GM23248 (cell line): ENCODE measurements around the gene RAC2. TPM values are rescaled to one million over a fixed set of nuclear protein-coding genes. Genes with fewer than 3 reads are reported as not detected.

ENCODE experiments used
- DNase-seq: peaks from one replicate; pipeline ENCODE4 v3.0.0-alpha.2; 2015
- H2AFZ ChIP-seq: fragments of 200-600 bp; sonication (generic); 2 replicates; pipeline ENCODE4 v1.6.1; 2016; ENCODE audit warnings: antibody characterized with exemption
- H3F3A ChIP-seq: fragments of 200-600 bp; sonication (generic); 2 replicates; pipeline ENCODE4 v1.6.1; 2016; ENCODE audit warnings: mild to moderate bottlenecking, antibody characterized with exemption, mixed run types; ENCODE audit not compliant: insufficient read depth
- H3K27ac ChIP-seq: fragments of 200-600 bp; sonication (generic); 2 replicates; pipeline ENCODE4 v1.5.1; 2016; ENCODE audit warnings: mild to moderate bottlenecking
- H3K27me3 ChIP-seq: fragments of 200-600 bp; sonication (generic); replicated peaks from 2 replicates; pipeline ENCODE4 v1.6.1; 2016; ENCODE audit warnings: mild to moderate bottlenecking; ENCODE audit not compliant: insufficient read depth
- H3K36me3 ChIP-seq: fragments of 200-600 bp; sonication (generic); 2 replicates; pipeline ENCODE4 v1.6.1; 2016; ENCODE audit warnings: low read depth, mild to moderate bottlenecking
- H3K4me1 ChIP-seq: fragments of 200-600 bp; sonication (generic); 2 replicates; pipeline ENCODE4 v1.6.1; 2016; ENCODE audit warnings: mild to moderate bottlenecking; ENCODE audit not compliant: insufficient read depth
- H3K4me2 ChIP-seq: fragments of 200-600 bp; sonication (generic); one replicate; pipeline ENCODE4 v1.6.1; 2016; ENCODE audit warnings: mild to moderate bottlenecking; ENCODE audit not compliant: unreplicated experiment
- H3K4me3 ChIP-seq: fragments of 200-600 bp; sonication (generic); 2 replicates; pipeline ENCODE4 v1.5.1; 2016; ENCODE audit warnings: mild to moderate bottlenecking
- H3K79me2 ChIP-seq: fragments of 200-600 bp; sonication (generic); 2 replicates; pipeline ENCODE4 v1.6.1; 2016; ENCODE audit warnings: mild to moderate bottlenecking; ENCODE audit not compliant: insufficient read depth
- H3K9ac ChIP-seq: fragments of 200-600 bp; sonication (generic); 2 replicates; pipeline ENCODE4 v1.6.1; 2016; ENCODE audit warnings: mild to moderate bottlenecking
- H3K9me2 ChIP-seq: fragments of 200-600 bp; sonication (generic); 2 replicates; pipeline ENCODE4 v1.6.1; 2016; ENCODE audit warnings: mixed run types, mild to moderate bottlenecking, moderate library complexity; ENCODE audit not compliant: insufficient read depth
- H3K9me3 ChIP-seq: fragments of 200-600 bp; sonication (generic); one replicate; pipeline ENCODE4 v1.6.1; 2017; ENCODE audit warnings: low read depth
- H4K20me1 ChIP-seq: fragments of 200-600 bp; sonication (generic); 2 replicates; pipeline ENCODE4 v1.6.0; 2016; ENCODE audit not compliant: insufficient read depth
- EZH2 ChIP-seq: fragments of 200-600 bp; sonication (generic); IDR thresholded peaks from 2 replicates; pipeline ENCODE4 v1.6.1; 2018; ENCODE audit warnings: antibody characterized with exemption, mild to moderate bottlenecking; ENCODE audit not compliant: insufficient read depth, poor library complexity, severe bottlenecking
- EZH2phosphoT487 ChIP-seq: fragments of 200-600 bp; sonication (generic); IDR thresholded peaks from 2 replicates; pipeline ENCODE4 v1.6.1; 2018; ENCODE audit warnings: antibody characterized with exemption, moderate library complexity, mild to moderate bottlenecking, low read depth; ENCODE audit not compliant: insufficient read depth
- WGBS, 2 experiments: methylation state at CpG; one replicate each; pipeline ENCODE4 v1.1.6; 2015 to 2017; ENCODE audit warnings: low lambda C conversion rate in 2 of 2, low coverage in 1 of 2; ENCODE audit errors: missing lambda C conversion rate in 2 of 2; 5-methylcytosine and 5-hydroxymethylcytosine counted together
- in situ Hi-C: fragments of 300-500 bp; cut with MboI; formaldehyde crosslinking; loops from 2 replicates; pipeline ENCODE4 v1.15.0; 2020
- polyA plus RNA-seq: library from polyadenylated mRNA; unstranded; fragments of >200 nt; fragmentation: Nextera tagmentation; extraction: Ambion mirVana; gene quantifications from 2 replicates; pipeline ENCODE4 v1.2.1, GENCODE V29; 2016
- total RNA-seq: library from RNA; depleted of rRNA; stranded (reverse); fragments of >200 nt; shearing (Covaris generic); gene quantifications from 2 replicates; pipeline ENCODE4 v1.2.3, GENCODE V29; 2014

Gene RAC2
- total and polyA plus RNA-seq, 2 experiments from 2014 or later, result 34.9 to 35.1 TPM

DNA sequence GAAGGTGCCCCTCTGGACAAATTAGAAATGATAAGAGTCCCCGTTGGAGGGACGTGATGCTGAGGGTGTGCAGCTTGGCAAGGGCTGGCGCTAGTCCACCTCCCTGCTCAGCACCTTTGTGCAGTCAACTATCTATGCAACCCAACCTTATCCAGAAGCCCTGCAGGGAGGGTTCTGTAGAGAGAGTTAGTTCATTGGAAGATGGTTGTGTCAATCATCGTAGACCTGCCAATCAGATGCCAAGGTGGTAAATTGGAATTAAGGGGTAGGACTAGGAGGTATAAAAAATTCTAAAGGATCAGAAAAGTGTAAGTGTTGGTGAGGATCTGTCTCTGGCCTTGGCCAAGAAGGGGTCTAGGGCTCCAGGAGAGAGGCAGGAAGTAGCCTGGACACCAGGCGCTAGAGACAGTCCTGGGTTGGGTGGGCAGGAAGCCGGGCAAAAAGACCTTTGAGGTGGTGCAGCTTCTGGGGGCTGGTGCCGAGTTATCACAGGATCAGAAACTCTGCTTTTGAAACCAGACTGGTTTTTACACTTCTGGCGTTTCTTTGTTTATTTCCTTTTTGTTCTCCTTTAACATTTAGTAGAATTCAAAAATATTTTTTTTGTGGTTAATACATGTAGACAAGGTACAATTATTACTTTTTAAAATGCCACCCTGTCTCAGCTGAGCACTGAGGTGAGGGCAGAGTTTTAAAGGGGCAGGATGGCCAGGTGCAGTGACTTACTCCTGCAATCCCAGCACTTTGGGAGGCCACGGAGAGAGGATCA is 57.7 kb downstream of the RAC2 start:
- TF ChIP-seq EZH2 (no peak), EZH2phosphoT487 (no peak)
- H3F3A ChIP-seq, result peaks cover 30% of the 10 kb centered on the region
- no peaks in the 10 kb centered on the region for H4K20me1 ChIP-seq
- no peaks in the 10 kb centered on the region for H3K36me3 ChIP-seq
- no peak overlapping the region for H2AFZ ChIP-seq
- H3K9me3 ChIP-seq, result no peaks in the 10 kb centered on the region
- peak overlapping the region; percentile 63 for H3K4me2 ChIP-seq
- peak overlapping the region; percentile 78; the same call in 1 of the 2 replicates for H3K9ac ChIP-seq
- H3K9me2 ChIP-seq, result no peaks in the 10 kb centered on the region
- 94 to 95% methylated on average over 9 of the region's 9 CpGs for WGBS, 2 experiments
- peaks cover 38% of the 10 kb centered on the region for H3K4me1 ChIP-seq
- H3K4me3 ChIP-seq, result no peak overlapping the region
- in situ Hi-C loops, result no loop called here
- no peaks in the 10 kb centered on the region for H3K27me3 ChIP-seq
- H3K79me2 ChIP-seq, result no peaks in the 10 kb centered on the region
- no peak overlapping the region for H3K27ac ChIP-seq
- DNase-seq, result peak; percentile 58

DNA sequence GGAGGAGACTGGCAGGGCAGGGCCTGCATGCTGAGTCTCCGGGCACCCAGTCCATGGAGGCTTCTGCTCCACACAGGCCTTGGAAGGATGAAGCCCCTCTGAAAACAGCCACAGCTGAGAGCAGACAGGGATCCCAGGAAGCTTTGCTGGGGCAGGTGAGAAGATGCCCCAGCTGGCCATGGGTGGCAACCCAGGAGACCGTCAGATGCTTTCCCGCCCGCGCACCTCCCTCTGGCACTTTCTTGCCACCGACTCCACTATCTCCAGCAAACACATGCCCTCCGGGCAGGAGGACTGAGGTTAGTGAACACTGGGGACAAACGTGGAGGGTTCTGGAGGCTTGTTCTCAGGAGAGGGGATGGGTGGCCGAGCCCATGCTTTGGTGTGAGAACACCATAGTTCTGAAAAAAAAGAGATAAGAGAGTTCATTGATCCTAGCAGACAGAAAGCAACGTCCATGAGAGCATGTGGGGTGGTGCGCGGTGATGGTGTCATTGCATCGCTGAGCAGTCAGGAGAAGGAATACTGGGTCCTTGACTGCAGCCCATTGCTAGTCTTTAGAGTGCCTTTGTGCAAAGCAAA is 58.3 kb downstream of the RAC2 start:
- Histone ChIP-seq H3K9me2 (no peaks in the 10 kb centered on the region), H3K4me3 (no peak overlapping the region), H3K79me2 (no peaks in the 10 kb centered on the region), H3K4me2 (no peak overlapping the region), H2AFZ (no peak overlapping the region), H3K27ac (no peak overlapping the region), H4K20me1 (no peaks in the 10 kb centered on the region), H3K4me1 (peaks cover 38% of the 10 kb centered on the region), H3K9me3 (no peaks in the 10 kb centered on the region), H3K36me3 (no peaks in the 10 kb centered on the region), H3F3A (peaks cover 30% of the 10 kb centered on the region), H3K9ac (no peak overlapping the region), H3K27me3 (no peaks in the 10 kb centered on the region)
- no peak for DNase-seq
- 80% methylated on average over 13 of the region's 13 CpGs for WGBS, 2 experiments
- in situ Hi-C loops, result no loop called here
- TF ChIP-seq EZH2phosphoT487 (no peak), EZH2 (no peak)

DNA sequence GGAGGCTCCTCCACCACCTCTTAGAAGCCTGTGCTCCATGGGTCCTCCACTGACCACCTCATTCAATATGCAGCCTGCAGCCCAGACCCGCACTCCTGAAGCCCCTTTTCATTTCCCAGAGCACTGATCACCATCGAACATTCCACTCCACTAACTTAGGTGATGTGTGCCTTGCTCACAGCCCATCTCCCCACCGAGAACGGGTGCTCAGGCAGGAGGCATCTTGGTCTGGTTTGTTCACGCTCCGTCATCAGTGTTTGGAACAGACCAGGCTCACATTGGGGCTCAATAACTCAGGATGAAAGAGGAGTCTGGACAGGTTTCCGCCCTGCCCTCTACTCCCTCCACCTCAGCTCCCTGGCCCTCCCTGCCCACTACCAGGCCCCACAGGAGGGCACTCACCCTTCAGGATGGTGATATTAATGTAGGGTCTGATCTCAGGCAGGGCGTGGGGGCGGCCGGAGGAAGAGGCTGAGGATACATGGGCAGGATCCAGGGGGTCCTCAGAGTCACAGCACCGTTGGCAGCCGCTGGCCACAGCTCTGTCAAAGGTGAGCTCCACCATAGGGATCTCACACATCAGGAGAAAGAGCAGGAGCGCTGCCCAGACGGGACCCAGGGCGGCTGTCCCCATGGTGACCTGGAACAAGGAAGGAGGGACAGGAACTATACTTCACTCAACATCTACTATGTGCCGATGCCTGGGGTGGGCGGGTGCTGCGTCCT is 59.1 kb downstream of the RAC2 start:
- Histone ChIP-seq H3K9ac (no peak overlapping the region), H3K79me2 (no peaks in the 10 kb centered on the region), H3K9me3 (no peaks in the 10 kb centered on the region), H3K4me1 (peaks cover 34% of the 10 kb centered on the region), H3K27ac (no peak overlapping the region), H3K4me3 (no peak overlapping the region), H3K27me3 (no peaks in the 10 kb centered on the region), H4K20me1 (no peaks in the 10 kb centered on the region), H3K4me2 (no peak overlapping the region), H3K9me2 (no peaks in the 10 kb centered on the region), H3K36me3 (no peaks in the 10 kb centered on the region), H2AFZ (no peak overlapping the region), H3F3A (peaks cover 25% of the 10 kb centered on the region)
- TF ChIP-seq EZH2, result no peak
- no peak for TF ChIP-seq EZH2phosphoT487
- 85 to 89% methylated on average over 18 of the region's 18 CpGs for WGBS, 2 experiments
- in situ Hi-C loops, result no loop called here
- DNase-seq, result no peak

DNA sequence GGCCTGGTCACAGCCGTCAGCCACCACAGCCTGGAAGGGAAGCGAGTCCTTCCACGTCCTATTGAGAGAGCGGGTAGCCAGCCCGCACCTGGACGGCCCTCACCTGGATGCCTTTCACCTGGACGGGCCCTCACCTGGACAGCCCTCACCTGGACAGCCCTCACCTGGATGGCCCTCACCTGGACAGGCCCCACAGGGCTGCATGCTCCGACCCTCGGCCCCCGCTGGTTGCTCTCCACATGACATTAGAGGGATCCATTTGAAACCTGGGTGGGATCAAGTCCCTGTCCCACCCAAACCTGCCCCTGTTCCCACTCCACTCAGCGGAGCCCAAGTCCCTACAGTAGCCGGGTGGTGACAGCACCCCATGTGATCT is 59.7 kb downstream of the RAC2 start:
- no peak for DNase-seq
- H3K4me2 ChIP-seq, result no peak overlapping the region
- TF ChIP-seq EZH2phosphoT487 (no peak), EZH2 (no peak)
- H3K79me2 ChIP-seq, result no peaks in the 10 kb centered on the region
- no peak overlapping the region for H3K27ac ChIP-seq
- in situ Hi-C loops, result no loop called here
- H3K4me3 ChIP-seq, result no peak overlapping the region
- no peaks in the 10 kb centered on the region for H3K9me2 ChIP-seq
- no peaks in the 10 kb centered on the region for H3K36me3 ChIP-seq
- H3K27me3 ChIP-seq, result no peaks in the 10 kb centered on the region
- H3F3A ChIP-seq, result peaks cover 19% of the 10 kb centered on the region
- peaks cover 28% of the 10 kb centered on the region for H3K4me1 ChIP-seq
- no peaks in the 10 kb centered on the region for H4K20me1 ChIP-seq
- 79 to 84% methylated on average over 10 to 12 of the region's 12 CpGs for WGBS, 2 experiments
- H3K9me3 ChIP-seq, result no peaks in the 10 kb centered on the region
- H3K9ac ChIP-seq, result no peak overlapping the region
- no peak overlapping the region for H2AFZ ChIP-seq
